ENCODE data around the gene AIDA.
A peak's percentile ranks its signal among the peaks of the same experiment; 100 is the strongest.

Gene AIDA

GRCh38 chr1:222634180-222635013, 77.9 kb downstream of the AIDA start (continued):
- TF ChIP-seq ZNF140 (tag by site-specific recombination; IDR thresholded peaks at IDR 0.05) (no peak), SP3 (tag by site-specific recombination; IDR thresholded peaks at IDR 0.05) (no peak), KLF10 (tag by site-specific recombination; IDR thresholded peaks at IDR 0.05) (no peak), ZBTB20 (tag by site-specific recombination; IDR thresholded peaks at IDR 0.05) (0 out of 2 replicates have a peak, but pooled peaks have one; percentile 8), ZNF19 (tag by site-specific recombination; IDR thresholded peaks at IDR 0.05; ENCODE audit: low read depth) (no peak), ZNF692 (tag by site-specific recombination; IDR thresholded peaks at IDR 0.05) (0 out of 2 replicates have a peak, but pooled peaks have one; percentile 27), SALL2 (tag by site-specific recombination; IDR thresholded peaks at IDR 0.05; ENCODE audit: borderline replicate concordance) (no peak), ZNF585B (tag by site-specific recombination; IDR thresholded peaks at IDR 0.05) (no peak), ZNF274 (IDR thresholded peaks at IDR 0.05; ENCODE audit: low read length) (no peak), ZNF274 (tag by site-specific recombination; IDR thresholded peaks at IDR 0.05; ENCODE audit: borderline replicate concordance) (no peak), ZNF280C (tag by site-specific recombination; IDR thresholded peaks at IDR 0.05) (no peak), ZBTB1 (tag by site-specific recombination; IDR thresholded peaks at IDR 0.05) (no peak), ZNF488 (tag by site-specific recombination; IDR thresholded peaks at IDR 0.05) (no peak), ZNF626 (tag by site-specific recombination; IDR thresholded peaks at IDR 0.05) (no peak), ZNF501 (tag by site-specific recombination; IDR thresholded peaks at IDR 0.05) (no peak), ZNF157 (tag by site-specific recombination; IDR thresholded peaks at IDR 0.05) (no peak), ZBTB44 (tag by site-specific recombination; IDR thresholded peaks at IDR 0.05) (no peak), ATF2 (tag by site-specific recombination; IDR thresholded peaks at IDR 0.05; ENCODE audit: low read depth) (no peak), ZNF211 (tag by site-specific recombination; IDR thresholded peaks at IDR 0.05; ENCODE audit: low read depth) (no peak), GLIS2 (tag by site-specific recombination; IDR thresholded peaks at IDR 0.05) (no peak), ZNF654 (tag by site-specific recombination; IDR thresholded peaks at IDR 0.05; ENCODE audit: low read depth) (peak; percentile 59)
